Stimulated activated CD4-positive, alpha-beta T cell treated with anti-CD3 and anti-CD28 coated beads, Interleukin-4, amount 100 ng/mL, for 48 hours (primary cell): ENCODE results near the gene POR.

ENCODE experiments used
- DNase-seq, 2 donors: peaks; one replicate each; pipeline ENCODE4 v3.0.0-alpha.2; 2020; ENCODE audit warnings: low read depth in 2 of 2

POR gene

GRCh38 chr7:75916259-75916658, 1.3 kb downstream of the POR start:
- no peak for DNase-seq

GRCh38 chr7:75916685-75917634, 2.0 kb downstream of the POR start:
- no peak for DNase-seq

- no peak for DNase-seq
Measured at GRCh38 chr7:75920431-75921161, 5.6 kb downstream of the POR start.

GRCh38 chr7:75921479-75921878, 6.5 kb downstream of the POR start:
- DNase-seq = no peak

GRCh38 chr7:75922966-75923603, 8.1 kb downstream of the POR start:
- no peak for DNase-seq

GRCh38 chr7:75924256-75924655, 9.3 kb downstream of the POR start:
- no peak for DNase-seq

GRCh38 chr7:75924889-75925288, 9.9 kb downstream of the POR start:
- no peak for DNase-seq

- DNase-seq = no peak
Measured at GRCh38 chr7:75925717-75926435, 10.9 kb downstream of the POR start.

- DNase-seq = no peak
Measured at GRCh38 chr7:75928568-75928914, 13.6 kb downstream of the POR start.

- no peak for DNase-seq
Measured at GRCh38 chr7:75931680-75932079, 16.7 kb downstream of the POR start.

GRCh38 chr7:75937958-75938786, 23.2 kb downstream of the POR start:
- DNase-seq = no peak

- no peak for DNase-seq
Measured at GRCh38 chr7:75938921-75939320, 24.0 kb downstream of the POR start.

GRCh38 chr7:75943864-75944263, 28.9 kb downstream of the POR start:
- DNase-seq = no peak

GRCh38 chr7:75944507-75944906, 29.6 kb downstream of the POR start:
- DNase-seq = no peak

- no peak for DNase-seq
Measured at GRCh38 chr7:75945297-75946168, 30.6 kb downstream of the POR start.

GRCh38 chr7:75946207-75946855, 31.4 kb downstream of the POR start:
- no peak for DNase-seq

GRCh38 chr7:75948179-75948578, 33.2 kb downstream of the POR start:
- DNase-seq = no peak

GRCh38 chr7:75950111-75950681, 35.2 kb downstream of the POR start:
- DNase-seq = no peak

GRCh38 chr7:75951506-75951905, 36.6 kb downstream of the POR start:
- no peak for DNase-seq
